Non-pigmented ciliary epithelial cell (primary cell): ENCODE results near the gene JMJD1C.
"Not testable (repeated sequence)": the region's sequence is repeated elsewhere in the genome, so short reads cannot be mapped to it uniquely, and the experiment has no call there.

ENCODE experiments used
- DNase-seq: peaks from one replicate; pipeline ENCODE4 v3.0.0-alpha.2; 2010; ENCODE audit warnings: low read depth

JMJD1C gene

GRCh38 chr10:63164166-63164623 is 301.6 kb downstream of the JMJD1C start:
- DNase-seq, result no peak

DNA sequence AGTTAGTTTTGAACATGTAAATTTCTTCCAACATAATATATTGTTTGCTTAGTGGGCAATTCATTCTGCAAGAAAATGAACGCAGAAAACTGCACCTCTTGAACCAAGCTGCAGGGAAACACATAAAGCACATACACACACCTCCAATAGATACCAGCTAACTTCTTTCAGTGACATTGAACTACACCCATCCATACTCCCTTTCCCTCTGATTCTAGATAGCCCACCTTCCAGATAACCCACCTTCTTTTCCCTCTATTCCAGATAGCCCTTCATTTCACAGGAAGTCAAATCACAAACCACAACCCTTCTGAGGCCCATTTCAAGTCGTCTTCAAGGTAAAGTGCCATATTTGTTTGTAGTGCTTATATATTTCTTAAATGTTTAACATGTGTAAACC is 304.2 kb downstream of the JMJD1C start:
- no peak for DNase-seq

DNA sequence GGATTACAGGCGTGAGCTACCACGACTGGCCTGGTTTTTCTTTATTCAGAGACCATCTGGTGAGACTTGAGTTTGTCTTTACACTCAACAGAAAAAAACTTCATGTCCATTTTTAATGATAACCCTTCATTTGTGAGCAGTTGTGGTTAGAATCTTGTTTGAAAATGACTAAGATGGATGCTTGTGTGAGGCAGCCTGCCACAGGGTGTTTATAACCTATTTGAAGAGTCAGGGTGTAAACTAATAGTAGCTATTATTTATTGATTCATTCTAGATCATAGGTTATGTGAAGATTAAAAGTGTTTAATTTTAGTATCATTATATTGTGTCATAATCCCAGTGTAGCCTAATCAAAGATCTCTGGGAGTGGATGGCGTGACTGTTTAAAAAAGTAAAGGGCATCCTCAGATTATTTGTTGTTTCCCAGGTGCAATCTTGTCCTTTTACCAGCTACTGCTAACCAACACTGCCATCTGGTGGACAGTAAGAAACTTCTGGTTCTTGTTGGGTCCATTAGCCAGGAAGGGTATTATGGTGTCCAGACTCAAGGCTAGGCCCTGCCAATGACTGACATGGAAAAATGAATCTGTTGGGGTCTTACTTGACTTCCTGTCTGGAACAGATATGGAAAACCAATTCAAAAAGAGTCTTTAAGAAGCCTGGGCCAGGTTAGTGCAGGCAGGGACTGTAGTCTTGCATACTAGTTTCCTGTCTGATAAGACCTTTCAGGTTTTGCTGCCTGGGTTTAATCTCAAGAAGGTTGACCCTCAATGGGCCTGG is 307.7 kb downstream of the JMJD1C start:
- peak; percentile 78 for DNase-seq

GRCh38 chr10:63156236-63156635 is 309.5 kb downstream of the JMJD1C start:
- no peak for DNase-seq

DNA sequence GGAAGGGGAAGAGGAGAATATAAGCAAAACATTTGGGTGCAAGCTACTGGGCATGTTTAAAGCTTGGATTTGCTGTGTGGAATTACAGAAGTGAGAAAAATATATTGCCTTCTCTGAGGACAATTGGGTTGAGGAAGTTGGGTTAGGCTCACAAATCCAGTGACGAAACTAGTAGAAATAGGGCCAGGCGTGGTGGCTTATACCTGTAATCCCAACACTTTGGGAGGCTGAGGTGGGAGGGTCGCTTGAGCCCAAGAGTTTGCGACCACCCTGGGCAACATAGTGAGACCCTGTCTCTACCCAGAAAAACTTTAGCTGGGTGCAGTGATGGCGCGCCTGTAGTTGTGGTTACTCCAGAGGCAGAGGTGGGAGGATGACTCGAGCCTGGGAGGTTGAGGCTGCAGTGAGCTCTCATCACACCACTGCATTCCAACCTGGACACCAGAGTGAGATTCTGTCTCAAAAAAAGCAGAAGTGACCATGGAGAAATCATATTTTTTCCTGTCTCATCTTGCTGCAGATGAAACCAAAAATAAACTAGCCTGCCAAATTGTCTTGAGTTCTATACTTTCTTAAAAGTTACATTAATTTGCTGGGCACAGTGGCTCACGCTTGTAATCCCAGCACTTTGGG is 310.3 kb downstream of the JMJD1C start:
- no peak for DNase-seq

- DNase-seq, result no peak
Measured at GRCh38 chr10:63154546-63155387, 311.0 kb downstream of the JMJD1C start.

DNA sequence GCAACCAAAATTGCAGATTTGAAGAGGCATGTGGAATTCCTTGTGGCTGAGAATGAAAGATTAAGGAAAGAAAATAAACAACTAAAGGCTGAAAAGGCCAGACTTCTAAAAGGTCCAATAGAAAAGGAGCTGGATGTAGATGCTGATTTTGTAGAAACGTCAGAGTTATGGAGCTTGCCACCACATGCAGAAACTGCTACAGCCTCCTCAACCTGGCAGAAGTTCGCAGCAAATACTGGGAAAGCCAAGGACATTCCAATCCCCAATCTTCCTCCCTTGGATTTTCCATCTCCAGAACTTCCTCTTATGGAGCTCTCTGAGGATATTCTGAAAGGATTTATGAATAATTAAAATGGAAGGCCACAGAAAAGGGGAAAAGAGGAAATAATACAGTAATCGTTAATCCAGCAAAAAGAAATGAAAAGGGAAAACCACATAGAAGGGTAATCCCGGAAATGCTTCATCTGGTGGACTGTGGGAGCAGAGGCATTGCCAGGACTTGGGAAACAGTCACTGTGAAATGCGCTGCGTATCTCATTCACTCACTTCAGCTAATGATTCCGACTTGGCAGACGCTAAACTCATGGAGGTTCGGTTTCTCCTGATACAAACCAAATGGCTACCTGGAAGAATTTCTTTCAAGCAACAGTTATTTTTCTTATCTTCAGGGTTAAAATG is 311.8 kb downstream of the JMJD1C start:
- not testable (repeated sequence) for DNase-seq

DNA sequence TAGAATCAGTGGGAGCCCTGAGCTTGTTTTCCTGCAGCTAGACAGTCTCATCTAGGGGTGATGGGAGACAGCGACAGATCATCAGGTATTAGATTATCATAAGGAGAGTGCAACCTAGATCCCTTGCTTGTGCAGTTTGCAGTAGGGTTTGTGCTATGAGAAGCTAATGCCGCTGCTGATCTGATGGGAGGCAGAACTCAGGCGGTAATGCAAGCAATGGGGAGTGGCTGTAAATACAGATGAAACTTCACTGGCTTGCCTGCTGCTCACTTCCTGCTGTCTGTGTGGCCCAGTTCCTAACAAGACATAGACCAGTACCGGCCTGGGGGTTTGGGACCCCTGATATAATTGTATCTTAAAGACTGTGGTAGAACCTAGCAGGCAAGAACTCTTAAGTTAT is 315.0 kb downstream of the JMJD1C start:
- DNase-seq, result no peak

DNA sequence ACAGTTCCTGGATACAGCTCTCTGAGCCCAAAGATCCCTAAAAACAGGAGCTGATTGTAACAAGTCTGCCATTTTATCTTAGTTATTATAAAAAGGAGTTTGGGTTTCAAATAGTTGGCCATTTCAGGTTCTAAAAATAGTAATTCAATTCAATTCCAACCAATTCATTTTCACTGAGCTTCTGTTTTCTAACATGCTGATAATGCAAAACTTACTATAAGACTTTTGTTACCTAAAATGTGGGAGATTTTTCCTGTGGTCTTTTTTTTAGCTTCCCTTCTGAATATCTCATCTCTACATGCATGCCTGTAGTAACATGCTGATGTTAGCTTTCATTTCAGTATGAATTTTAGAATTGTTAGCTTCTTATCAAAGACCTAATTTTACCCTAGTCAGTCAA is 319.3 kb downstream of the JMJD1C start:
- DNase-seq, result no peak

DNA sequence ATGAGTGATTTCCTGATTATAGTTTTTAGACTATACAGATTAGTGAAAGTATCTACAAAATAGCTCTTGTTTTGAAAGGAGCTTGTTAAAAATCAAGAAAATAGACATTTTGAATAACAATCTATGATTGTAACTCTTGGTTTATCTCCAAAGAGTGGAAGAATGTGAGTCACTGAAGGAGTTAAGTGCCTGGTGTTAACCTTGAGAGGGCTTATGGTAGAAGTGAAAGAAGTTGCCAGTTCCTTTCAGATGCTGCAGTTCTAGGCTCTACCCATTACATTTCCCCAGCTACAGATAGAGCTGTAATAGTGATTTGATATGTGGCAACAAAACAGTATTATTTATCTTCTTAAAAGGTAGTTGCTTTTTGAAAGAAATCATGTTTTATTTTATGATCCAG is 320.0 kb downstream of the JMJD1C start:
- no peak for DNase-seq

GRCh38 chr10:63143987-63144386 is 321.8 kb downstream of the JMJD1C start:
- no peak for DNase-seq

- no peak for DNase-seq
Measured at GRCh38 chr10:63142136-63142535, 323.6 kb downstream of the JMJD1C start.

DNA sequence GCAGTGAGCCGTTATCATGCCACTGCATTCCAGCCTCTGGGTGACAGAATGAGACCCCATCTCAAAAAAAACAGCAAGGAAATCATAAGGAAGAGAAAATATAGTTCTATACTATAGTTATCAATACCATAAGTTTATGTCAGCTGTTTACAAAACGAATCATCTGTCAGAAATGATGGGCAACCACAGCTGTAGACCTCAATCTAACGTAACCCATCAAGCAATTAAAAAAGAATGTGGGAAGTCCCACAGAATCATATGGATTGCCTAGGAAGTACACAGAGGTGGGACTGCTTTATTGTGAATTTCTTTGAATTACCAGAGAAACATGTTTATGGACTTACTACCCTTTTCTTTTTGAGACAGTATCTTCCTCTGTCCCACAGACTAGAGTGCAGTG is 325.7 kb downstream of the JMJD1C start:
- no peak for DNase-seq

DNA sequence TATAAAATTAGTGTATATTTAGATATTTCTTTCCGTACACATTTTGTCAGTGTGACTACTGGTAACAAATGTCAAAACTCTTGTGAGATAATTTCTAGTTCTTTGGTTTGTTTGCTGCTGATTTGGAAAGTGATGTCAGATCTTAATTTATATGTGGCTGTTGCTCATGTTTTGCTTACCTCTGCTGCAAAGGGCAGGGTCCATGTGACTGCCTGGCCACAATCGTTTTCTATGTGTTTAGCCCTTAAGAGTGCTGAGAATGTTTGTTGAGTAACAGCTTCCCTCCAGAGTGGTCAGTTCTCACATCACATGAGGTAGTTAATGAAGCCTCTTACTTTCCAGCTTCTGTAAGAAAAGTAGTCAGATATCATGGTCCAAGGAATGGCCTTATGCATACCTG is 328.5 kb downstream of the JMJD1C start:
- no peak for DNase-seq

DNA sequence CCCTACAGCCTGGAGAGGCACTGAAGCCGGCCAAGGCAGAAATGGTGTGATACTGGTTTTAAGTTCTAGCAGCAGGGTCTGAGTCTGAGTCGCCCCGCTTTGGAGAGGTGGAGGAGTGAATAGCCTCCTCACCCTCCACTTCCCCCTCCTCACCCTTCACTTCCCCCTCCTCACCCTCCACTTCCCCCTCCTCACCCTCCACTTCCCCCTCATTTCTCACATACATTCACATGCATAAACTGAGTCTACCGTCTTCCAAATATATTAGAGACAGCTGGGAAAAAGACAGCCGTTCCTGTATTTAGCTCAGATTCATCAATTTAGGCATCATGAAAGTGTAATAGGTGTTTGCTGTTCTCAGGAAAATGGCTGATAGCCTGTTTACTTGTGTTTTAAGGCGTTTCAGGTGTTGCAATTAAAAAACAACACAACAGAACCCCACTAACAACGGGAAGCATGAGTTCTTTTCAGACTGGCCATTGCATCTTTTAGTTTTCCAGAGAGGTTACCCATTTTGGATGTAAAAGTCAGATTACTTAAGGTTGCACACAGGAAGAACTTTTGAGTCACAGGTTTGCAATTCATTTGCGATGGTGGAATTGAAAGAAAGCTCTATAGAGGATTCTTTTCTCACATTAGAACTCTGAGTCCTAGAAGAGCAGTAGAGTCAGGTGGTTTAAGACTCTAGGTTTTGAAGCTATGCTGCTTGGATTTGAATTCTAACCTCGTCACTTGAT is 331.8 kb downstream of the JMJD1C start:
- DNase-seq, result no peak

GRCh38 chr10:63133056-63133820 is 332.5 kb downstream of the JMJD1C start, which contains the start of gene NRBF2:
NRBF2 (plus strand) TSS chr10:63133328; CDS start chr10:63133471, 143 bp downstream.
- peak; percentile 95 for DNase-seq

- DNase-seq, result no peak
Measured at GRCh38 chr10:63132651-63133055, 333.1 kb downstream of the JMJD1C start.

DNA sequence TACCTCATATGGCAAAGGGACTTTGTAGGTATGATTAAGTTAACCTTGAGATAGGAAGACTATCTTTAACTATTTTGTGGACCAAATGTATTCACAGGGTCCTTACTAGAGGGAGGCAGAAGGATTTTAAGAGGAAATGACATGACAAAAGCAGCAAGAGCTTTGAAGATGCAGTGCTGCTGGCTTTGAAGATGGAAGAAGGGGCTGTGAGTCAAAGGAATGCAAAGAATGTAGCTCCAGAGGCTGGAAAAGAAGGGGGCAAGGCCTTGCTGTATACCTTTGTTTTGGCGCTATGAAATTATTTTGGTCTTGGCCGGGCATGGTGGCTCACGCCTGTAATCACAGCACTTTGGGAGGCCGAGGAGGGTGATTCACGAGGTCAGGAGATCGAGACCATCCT is 335.9 kb downstream of the JMJD1C start:
- DNase-seq, result no peak

DNA sequence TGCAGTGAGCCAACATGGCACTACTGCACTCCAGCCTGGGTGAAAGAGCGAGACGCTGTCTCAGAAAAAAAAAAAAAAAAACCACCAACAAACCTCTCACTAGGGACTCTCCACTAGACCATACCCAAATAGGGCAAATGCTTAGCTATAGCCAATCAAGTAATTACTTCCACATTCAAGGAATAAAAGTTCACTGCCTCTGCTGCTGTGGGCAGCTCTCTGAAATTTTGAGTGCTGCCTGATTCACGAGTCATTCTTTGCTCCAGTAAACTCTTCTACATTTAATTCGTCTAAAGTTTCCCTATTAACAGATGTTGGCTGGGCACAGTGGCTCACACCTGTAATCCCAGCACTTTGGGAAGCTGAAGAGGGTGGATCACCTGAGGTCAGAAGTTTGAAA is 337.3 kb downstream of the JMJD1C start:
- no peak for DNase-seq

DNA sequence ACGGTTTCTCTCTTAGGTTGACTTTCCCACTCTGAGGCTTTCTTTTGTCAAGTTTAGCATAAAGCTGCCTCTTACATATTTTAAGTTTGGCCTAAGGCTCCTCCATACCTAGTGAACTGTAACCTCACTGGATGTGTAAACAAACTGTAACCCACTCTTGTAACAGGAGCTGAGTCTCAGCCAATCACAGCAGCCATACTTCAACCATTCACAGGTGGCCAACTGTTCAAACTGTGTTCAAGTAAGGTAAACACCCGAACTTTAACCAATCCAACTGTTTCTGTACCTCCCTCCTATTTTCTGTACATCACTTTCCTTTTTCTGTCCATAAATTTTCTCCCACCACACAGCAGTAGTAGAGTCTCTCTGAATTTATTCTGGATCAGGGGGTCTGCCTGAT is 340.3 kb downstream of the JMJD1C start:
- DNase-seq, result no peak
